NCI-H524 treated with DMSO at 0.1 percent for 48 hours (cell line): Measurements from ENCODE around the gene CERS1.

Experiments used
- DNase-seq: peaks from one replicate; lab custom pipeline; 2025; lab: John Stamatoyannopoulos, UW

Gene CERS1

GRCh38 chr19:18895824-18896341, at the start of gene CERS1:
TSS of gene CERS1 (minus strand) at chr19:18896158. CDS start at chr19:18896072, 86 bp downstream.
- DNase-seq, result no peak

GRCh38 chr19:18945297-18945696, 49.3 kb upstream of the CERS1 start:
- no peak for DNase-seq

GRCh38 chr19:18943465-18943864, 47.5 kb upstream of the CERS1 start:
- DNase-seq, result no peak

GRCh38 chr19:18942692-18943091, 46.7 kb upstream of the CERS1 start:
- no peak for DNase-seq

GRCh38 chr19:18941628-18942354, 45.8 kb upstream of the CERS1 start:
- DNase-seq, result no peak

- peak; percentile 11 for DNase-seq
Measured at GRCh38 chr19:18940769-18941627, 45.0 kb upstream of the CERS1 start, which contains the start of gene HOMER3. TSS of gene HOMER3 (minus strand) at chr19:18941217. CDS start at chr19:18938982, 2,235 bp downstream.

GRCh38 chr19:18939922-18940768, 44.2 kb upstream of the CERS1 start:
- DNase-seq, result no peak

- no peak for DNase-seq
Measured at GRCh38 chr19:18939163-18939562, 43.2 kb upstream of the CERS1 start.

GRCh38 chr19:18933297-18933696, 37.3 kb upstream of the CERS1 start:
- no peak for DNase-seq

GRCh38 chr19:18932216-18932841, 36.4 kb upstream of the CERS1 start:
- no peak for DNase-seq

GRCh38 chr19:18931316-18932162, 35.6 kb upstream of the CERS1 start:
- no peak for DNase-seq

- no peak for DNase-seq
Measured at GRCh38 chr19:18929311-18929710, 33.4 kb upstream of the CERS1 start.

- DNase-seq, result no peak
Measured at GRCh38 chr19:18928018-18928805, 32.3 kb upstream of the CERS1 start.

- no peak for DNase-seq
Measured at GRCh38 chr19:18924684-18925213, 28.8 kb upstream of the CERS1 start.

- DNase-seq, result no peak
Measured at GRCh38 chr19:18922228-18922985, 26.4 kb upstream of the CERS1 start.

- DNase-seq, result no peak
Measured at GRCh38 chr19:18921593-18921992, 25.6 kb upstream of the CERS1 start.

GRCh38 chr19:18920400-18920799, 24.4 kb upstream of the CERS1 start:
- DNase-seq, result no peak

- no peak for DNase-seq
Measured at GRCh38 chr19:18919900-18920214, 23.9 kb upstream of the CERS1 start.
